ENCODE data around the gene DMXL1.

DMXL1 gene

DNA sequence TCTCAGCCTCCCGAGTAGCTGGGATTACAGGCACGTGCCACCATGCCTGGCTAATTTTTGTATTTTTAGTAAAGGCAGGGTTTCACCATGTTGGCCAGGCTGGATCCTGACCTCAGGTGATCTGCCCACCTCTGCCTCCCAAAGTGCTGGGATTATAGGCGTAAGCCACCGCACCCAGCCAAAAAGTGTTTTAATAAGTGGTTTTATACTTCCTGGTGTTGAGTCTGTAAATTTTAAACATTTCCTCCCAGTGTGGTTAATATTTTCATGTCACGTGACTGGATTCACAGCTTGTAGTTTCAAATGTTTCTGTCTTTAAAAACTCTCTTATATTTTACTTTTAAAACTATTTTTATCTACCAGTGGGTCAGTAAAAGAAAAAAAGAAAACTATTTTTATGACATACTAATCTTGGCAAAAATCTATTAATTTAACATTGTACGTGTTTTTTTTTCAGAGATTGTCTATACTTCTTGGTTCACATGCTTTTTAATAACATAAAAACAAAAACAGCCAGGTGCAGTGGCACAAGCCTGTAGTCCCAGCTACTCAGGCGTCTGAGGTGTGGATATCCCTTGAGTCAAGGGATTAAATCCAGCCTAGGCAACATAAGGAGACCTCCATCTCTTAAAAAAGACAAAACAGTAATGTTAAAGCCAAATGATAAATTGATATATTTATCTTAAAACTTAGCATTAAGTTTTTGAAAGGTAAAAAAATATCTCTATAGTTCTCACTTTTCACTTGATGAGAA, 117.1 kb downstream of the DMXL1 start:
- Histone ChIP-seq H3K9ac (ENCODE audit: low read length) (no peak overlapping the region), H3K4me1 (ENCODE audit: low read length) (no peaks in the 10 kb centered on the region), H3K36me3 (replicated peaks; ENCODE audit: low read depth, low read length) (peaks cover 2% of the 10 kb centered on the region), H3K27ac (ENCODE audit: low read length) (no peak overlapping the region), H3K9me3 (ENCODE audit: insufficient read depth, low read length) (no peaks in the 10 kb centered on the region), H3K27me3 (ENCODE audit: low read depth, low read length) (no peaks in the 10 kb centered on the region), H4K20me1 (ENCODE audit: insufficient read depth, low read length) (no peaks in the 10 kb centered on the region), H2AFZ (ENCODE audit: low read depth, low read length) (no peak overlapping the region), H3K4me2 (ENCODE audit: low read length) (no peak overlapping the region), H3K4me3 (ENCODE audit: low read length) (no peak overlapping the region), H3K79me2 (ENCODE audit: low read length) (no peaks in the 10 kb centered on the region)
- TF ChIP-seq, protein P1, sequence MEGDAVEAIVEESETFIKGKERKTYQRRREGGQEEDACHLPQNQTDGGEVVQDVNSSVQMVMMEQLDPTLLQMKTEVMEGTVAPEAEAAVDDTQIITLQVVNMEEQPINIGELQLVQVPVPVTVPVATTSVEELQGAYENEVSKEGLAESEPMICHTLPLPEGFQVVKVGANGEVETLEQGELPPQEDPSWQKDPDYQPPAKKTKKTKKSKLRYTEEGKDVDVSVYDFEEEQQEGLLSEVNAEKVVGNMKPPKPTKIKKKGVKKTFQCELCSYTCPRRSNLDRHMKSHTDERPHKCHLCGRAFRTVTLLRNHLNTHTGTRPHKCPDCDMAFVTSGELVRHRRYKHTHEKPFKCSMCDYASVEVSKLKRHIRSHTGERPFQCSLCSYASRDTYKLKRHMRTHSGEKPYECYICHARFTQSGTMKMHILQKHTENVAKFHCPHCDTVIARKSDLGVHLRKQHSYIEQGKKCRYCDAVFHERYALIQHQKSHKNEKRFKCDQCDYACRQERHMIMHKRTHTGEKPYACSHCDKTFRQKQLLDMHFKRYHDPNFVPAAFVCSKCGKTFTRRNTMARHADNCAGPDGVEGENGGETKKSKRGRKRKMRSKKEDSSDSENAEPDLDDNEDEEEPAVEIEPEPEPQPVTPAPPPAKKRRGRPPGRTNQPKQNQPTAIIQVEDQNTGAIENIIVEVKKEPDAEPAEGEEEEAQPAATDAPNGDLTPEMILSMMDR (IDR thresholded peaks at IDR 0.05; ENCODE audit: low read depth, low read length), result no peak
- no peak for TF ChIP-seq EZH2phosphoT487 (IDR thresholded peaks at IDR 0.05; ENCODE audit: low read depth)

DNA sequence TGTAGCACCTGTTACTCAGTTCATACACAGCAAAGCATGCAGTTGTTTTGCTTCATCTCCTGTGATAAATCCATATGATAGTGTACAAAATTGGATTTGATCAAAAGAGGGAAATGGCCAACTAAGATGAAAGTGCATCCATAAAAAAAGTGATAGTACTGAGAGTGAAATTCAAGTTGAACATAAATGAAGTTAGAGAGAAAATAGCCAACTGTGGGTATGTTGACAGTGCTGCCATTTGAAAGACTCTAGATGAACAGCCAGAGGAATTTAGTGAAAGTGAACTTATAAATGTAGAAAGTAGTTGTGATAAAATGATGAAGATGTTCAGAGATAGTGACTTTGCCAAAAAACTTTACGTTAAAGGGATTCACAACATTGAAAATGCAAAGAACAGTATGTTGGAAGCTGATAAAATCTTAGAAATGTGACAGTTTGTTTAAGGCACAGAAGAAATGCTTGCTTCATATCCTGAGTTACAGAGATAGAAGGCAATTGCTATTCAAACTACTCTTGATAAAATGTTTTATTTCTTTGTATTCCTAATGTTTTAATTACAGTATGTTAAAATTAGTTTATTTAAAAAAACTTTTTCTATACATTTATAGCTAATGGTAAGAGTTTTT, 119.7 kb downstream of the DMXL1 start:
- Histone ChIP-seq H3K27me3 (ENCODE audit: low read depth, low read length) (no peaks in the 10 kb centered on the region), H3K79me2 (ENCODE audit: low read length) (no peaks in the 10 kb centered on the region), H3K9ac (ENCODE audit: low read length) (no peak overlapping the region), H3K4me3 (ENCODE audit: low read length) (no peak overlapping the region), H2AFZ (ENCODE audit: low read depth, low read length) (no peak overlapping the region), H4K20me1 (ENCODE audit: insufficient read depth, low read length) (no peaks in the 10 kb centered on the region), H3K4me2 (ENCODE audit: low read length) (no peak overlapping the region), H3K4me1 (ENCODE audit: low read length) (no peaks in the 10 kb centered on the region), H3K36me3 (replicated peaks; ENCODE audit: low read depth, low read length) (peaks cover 7% of the 10 kb centered on the region), H3K27ac (ENCODE audit: low read length) (no peak overlapping the region), H3K9me3 (ENCODE audit: insufficient read depth, low read length) (no peaks in the 10 kb centered on the region)
- TF ChIP-seq EZH2phosphoT487 (IDR thresholded peaks at IDR 0.05; ENCODE audit: low read depth), result no peak
- TF ChIP-seq, protein P1 (IDR thresholded peaks at IDR 0.05; ENCODE audit: low read depth, low read length), result no peak

DNA sequence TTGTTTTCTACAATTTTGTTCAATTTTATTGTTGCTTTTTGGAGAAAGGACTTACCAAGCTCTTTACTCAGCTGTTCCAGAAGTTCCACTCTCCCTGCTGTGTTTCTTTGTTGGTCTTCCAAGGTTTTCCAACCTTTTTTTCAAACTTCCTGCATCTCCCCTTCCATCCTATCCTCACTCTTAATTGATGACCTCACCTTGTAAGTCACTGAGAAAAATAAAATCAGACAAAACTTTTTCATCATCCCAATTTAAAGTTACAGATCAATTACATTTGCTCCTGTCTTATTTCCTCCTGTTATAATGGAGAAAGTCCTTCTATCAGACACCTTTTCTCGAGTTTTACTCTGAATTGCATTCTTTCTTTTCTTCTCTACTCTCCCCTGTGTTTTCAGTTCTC, 121.1 kb downstream of the DMXL1 start:
- H4K20me1 ChIP-seq (ENCODE audit: insufficient read depth, low read length), result no peaks in the 10 kb centered on the region
- no peaks in the 10 kb centered on the region for H3K9me3 ChIP-seq (ENCODE audit: insufficient read depth, low read length)
- no peaks in the 10 kb centered on the region for H3K4me1 ChIP-seq (ENCODE audit: low read length)
- no peak overlapping the region for H2AFZ ChIP-seq (ENCODE audit: low read depth, low read length)
- no peak overlapping the region for H3K4me2 ChIP-seq (ENCODE audit: low read length)
- no peak overlapping the region for H3K4me3 ChIP-seq (ENCODE audit: low read length)
- TF ChIP-seq, protein P1 (IDR thresholded peaks at IDR 0.05; ENCODE audit: low read depth, low read length), result no peak
- TF ChIP-seq EZH2phosphoT487 (IDR thresholded peaks at IDR 0.05; ENCODE audit: low read depth), result no peak
- no peaks in the 10 kb centered on the region for H3K79me2 ChIP-seq (ENCODE audit: low read length)
- peaks cover 7% of the 10 kb centered on the region for H3K36me3 ChIP-seq (replicated peaks; ENCODE audit: low read depth, low read length)
- no peak overlapping the region for H3K27ac ChIP-seq (ENCODE audit: low read length)
- H3K9ac ChIP-seq (ENCODE audit: low read length), result no peak overlapping the region
- no peaks in the 10 kb centered on the region for H3K27me3 ChIP-seq (ENCODE audit: low read depth, low read length)

GRCh38 chr5:119200795-119201194, 129.9 kb downstream of the DMXL1 start:
- peaks cover 17% of the 10 kb centered on the region for H3K36me3 ChIP-seq (replicated peaks; ENCODE audit: low read depth, low read length)
- H3K4me2 ChIP-seq (ENCODE audit: low read length), result no peak overlapping the region
- H3K9ac ChIP-seq (ENCODE audit: low read length), result no peak overlapping the region
- no peaks in the 10 kb centered on the region for H3K9me3 ChIP-seq (ENCODE audit: insufficient read depth, low read length)
- H3K27me3 ChIP-seq (ENCODE audit: low read depth, low read length), result no peaks in the 10 kb centered on the region
- H4K20me1 ChIP-seq (ENCODE audit: insufficient read depth, low read length), result peaks cover 5% of the 10 kb centered on the region; the same call in 1 of the 2 replicates
- no peak overlapping the region for H3K27ac ChIP-seq (ENCODE audit: low read length)
- H3K79me2 ChIP-seq (ENCODE audit: low read length), result 0 out of 2 replicates have a peak, but pooled peaks cover 3% of the 10 kb centered on the region
- TF ChIP-seq, protein P1 (IDR thresholded peaks at IDR 0.05; ENCODE audit: low read depth, low read length), result no peak
- no peak for TF ChIP-seq EZH2phosphoT487 (IDR thresholded peaks at IDR 0.05; ENCODE audit: low read depth)
- H3K4me3 ChIP-seq (ENCODE audit: low read length), result no peak overlapping the region
- no peak overlapping the region for H2AFZ ChIP-seq (ENCODE audit: low read depth, low read length)
- H3K4me1 ChIP-seq (ENCODE audit: low read length), result peaks cover 9% of the 10 kb centered on the region

All from OCI-LY3 (cell line).